ENCODE results near the gene FASTKD2.

DNA sequence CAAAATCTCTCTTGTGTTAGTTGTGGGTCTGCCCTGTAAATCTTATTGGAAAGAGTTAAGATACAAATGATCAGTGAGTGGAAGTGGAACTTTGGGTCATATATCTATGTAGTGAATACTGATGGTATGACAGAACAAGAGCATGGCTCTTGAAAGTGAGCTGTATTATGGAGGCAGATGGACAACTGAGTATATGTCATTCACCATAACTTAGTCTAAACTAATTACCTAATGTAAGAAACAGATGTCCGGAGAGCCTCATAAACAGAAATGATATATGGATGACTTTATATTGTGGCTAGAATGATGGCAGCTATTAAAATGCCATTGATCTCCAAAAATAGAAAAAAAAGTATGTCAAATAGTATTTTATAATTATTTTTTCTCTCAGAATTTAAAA lies 72.4 kb downstream of the FASTKD2 start:
- TF ChIP-seq CTCF (IDR thresholded peaks at IDR 0.05 in 8 of 11, conservative IDR thresholded peaks at IDR 0.05 in 3 of 11) = no peak
- no peak for TF ChIP-seq POLR2A (IDR thresholded peaks at IDR 0.05)
- no peak for TF ChIP-seq POLR2AphosphoS5 (IDR thresholded peaks at IDR 0.05)

Measured in spleen (tissue), 7 donors.